ENCODE measurements around the gene ANAPC16.
"Not testable (repeated sequence)": the region's sequence is repeated elsewhere in the genome, so short reads cannot be mapped to it uniquely, and the experiment has no call there.

ANAPC16 gene

GRCh38 chr10:72265508-72265907 is 49.7 kb downstream of the ANAPC16 start:
- DNase-seq (ENCODE audit: low spot score) = no peak

GRCh38 chr10:72265990-72266865 is 50.4 kb downstream of the ANAPC16 start:
- no peak for DNase-seq (ENCODE audit: low spot score)

GRCh38 chr10:72267381-72267780 is 51.6 kb downstream of the ANAPC16 start:
- DNase-seq (ENCODE audit: low spot score) = no peak

- DNase-seq (ENCODE audit: low spot score) = no peak
These were observed 52.1 kb downstream of the ANAPC16 start for GRCh38 chr10:72267819-72268399.

- not testable (repeated sequence) for DNase-seq (ENCODE audit: low spot score)
These were observed 52.8 kb downstream of the ANAPC16 start for GRCh38 chr10:72268475-72269200.

GRCh38 chr10:72270607-72271281 is 54.9 kb downstream of the ANAPC16 start:
- no peak for DNase-seq (ENCODE audit: low spot score)

- peak; percentile 94 for DNase-seq (ENCODE audit: low spot score)
These were observed 57.0 kb downstream of the ANAPC16 start for GRCh38 chr10:72272689-72273409.

GRCh38 chr10:72273410-72274212 is 57.8 kb downstream of the ANAPC16 start, which contains the start of gene DDIT4:
Gene DDIT4, plus strand, starts transcription at chr10:72273924. Its CDS starts 293 bp downstream, at chr10:72274217.
- DNase-seq (ENCODE audit: low spot score) = peak; percentile 99

GRCh38 chr10:72274213-72274729 is 58.5 kb downstream of the ANAPC16 start:
- DNase-seq (ENCODE audit: low spot score) = no peak

GRCh38 chr10:72274730-72275350 is 59.0 kb downstream of the ANAPC16 start:
- peak; percentile 69 for DNase-seq (ENCODE audit: low spot score)

GRCh38 chr10:72275351-72276012 is 59.7 kb downstream of the ANAPC16 start:
- DNase-seq (ENCODE audit: low spot score) = no peak

GRCh38 chr10:72276013-72276387 is 60.2 kb downstream of the ANAPC16 start:
- no peak for DNase-seq (ENCODE audit: low spot score)

- DNase-seq (ENCODE audit: low spot score) = no peak
These were observed 60.9 kb downstream of the ANAPC16 start for GRCh38 chr10:72276421-72277339.

GRCh38 chr10:72277340-72277995 is 61.7 kb downstream of the ANAPC16 start:
- no peak for DNase-seq (ENCODE audit: low spot score)

- DNase-seq (ENCODE audit: low spot score) = no peak
These were observed 62.3 kb downstream of the ANAPC16 start for GRCh38 chr10:72277996-72278667.

GRCh38 chr10:72278668-72279393 is 63.0 kb downstream of the ANAPC16 start:
- no peak for DNase-seq (ENCODE audit: low spot score)
